H1 (cell line): ENCODE results near the gene MYLIP. TPM values are rescaled to one million over a fixed set of nuclear protein-coding genes. Genes with fewer than 3 reads are reported as not detected.

Experiments
- SIN3A ChIP-seq, 2 experiments: IDR thresholded peaks in 1 of 2; conservative IDR thresholded peaks in 1 of 2; 2 replicates each; pipeline ENCODE4 v1.6.1; 2011 to 2012; ENCODE audit warnings: low read length in 2 of 2, improper control_type of control experiment in 1 of 2, low read depth in 1 of 2, mild to moderate bottlenecking in 1 of 2
- polyA plus RNA-seq, 7 experiments: library from polyadenylated mRNA; depleted of rRNA in 3 of 7; stranded (reverse) in 5 of 7; unstranded in 2 of 7; fragments of >200 nt in 5 of 7; fragments of 200-250 nt in 2 of 7; gene quantifications; 1 replicate in 5 of 7; 2 replicates in 1 of 7; 4 replicates in 1 of 7; pipeline versions ENCODE4 v1.2.1 to v1.2.3, GENCODE V29; 2011 to 2013; ENCODE audit warnings: missing spikeins in 2 of 7, mixed read lengths in 2 of 7
- total RNA-seq: library from RNA; stranded (reverse); fragmentation: NEBNext Ultra II Directional; extraction: Animal tissue kit (Norgen Biotek cat#: 25700); gene quantifications from 2 replicates; pipeline ENCODE4 v1.2.1, GENCODE V29; 2021
- TF ChIP-seq, protein P1 (sequence below): IDR thresholded peaks from 2 replicates; pipeline ENCODE4 v1.6.1; 2011; ENCODE audit warnings: low read length, improper control_type of control experiment

The MYLIP gene
- total and polyA plus RNA-seq, 2 of the 8 experiments (the other 6 are each of a cell fraction or from before 2014, with no cell fraction given) = 21.1 to 26.9 TPM

DNA sequence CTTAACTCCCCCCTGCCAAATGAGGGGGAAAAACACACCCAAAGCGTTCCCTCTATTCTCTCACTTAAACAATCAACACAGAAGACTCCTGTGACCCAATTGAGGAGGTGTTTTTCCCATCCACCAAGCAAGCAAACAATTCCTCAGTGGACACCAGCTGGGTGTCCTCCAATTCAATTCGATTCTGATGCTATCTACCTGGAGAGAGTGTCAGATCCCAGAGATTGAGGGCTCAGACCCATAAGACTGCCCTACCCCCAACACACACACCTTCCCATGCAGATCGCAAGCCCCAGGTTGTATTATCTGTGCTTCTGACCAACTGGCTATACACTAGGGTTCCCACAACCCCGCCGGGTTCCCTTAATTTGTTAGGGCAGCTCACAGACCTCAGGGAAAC, 36.8 kb downstream of the MYLIP start (continued):
- no peak for TF ChIP-seq SIN3A (conservative IDR thresholded peaks at IDR 0.05 in 1 of 2, IDR thresholded peaks at IDR 0.05 in 1 of 2; ENCODE audit: low read depth in 1 of 2, low read length in 2 of 2)
- TF ChIP-seq, protein P1, sequence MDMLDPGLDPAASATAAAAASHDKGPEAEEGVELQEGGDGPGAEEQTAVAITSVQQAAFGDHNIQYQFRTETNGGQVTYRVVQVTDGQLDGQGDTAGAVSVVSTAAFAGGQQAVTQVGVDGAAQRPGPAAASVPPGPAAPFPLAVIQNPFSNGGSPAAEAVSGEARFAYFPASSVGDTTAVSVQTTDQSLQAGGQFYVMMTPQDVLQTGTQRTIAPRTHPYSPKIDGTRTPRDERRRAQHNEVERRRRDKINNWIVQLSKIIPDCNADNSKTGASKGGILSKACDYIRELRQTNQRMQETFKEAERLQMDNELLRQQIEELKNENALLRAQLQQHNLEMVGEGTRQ = no peak
